Muscle layer of colon (tissue), 2 donors: ENCODE data around the gene ARID4B.
A peak's percentile ranks its signal among the peaks of the same experiment; 100 is the strongest.
"Not testable (repeated sequence)": the region's sequence is repeated elsewhere in the genome, so short reads cannot be mapped to it uniquely, and the experiment has no call there.

ENCODE experiments used
- H3K27ac ChIP-seq: one replicate; pipeline ENCODE4 v1.7.0; 2013; ENCODE audit warnings: low read depth, mild to moderate bottlenecking, low read length, moderate library complexity
- H3K27me3 ChIP-seq, 2 donors: one replicate each; pipeline ENCODE4 v1.7.0; 2013; ENCODE audit warnings: low read length in 2 of 2, mild to moderate bottlenecking in 2 of 2; ENCODE audit not compliant: insufficient read depth in 2 of 2, control insufficient read depth in 1 of 2
- H3K36me3 ChIP-seq: one replicate; pipeline ENCODE4 v1.7.0; 2013; ENCODE audit warnings: mild to moderate bottlenecking, low read length; ENCODE audit not compliant: insufficient read depth
- H3K4me1 ChIP-seq: one replicate; pipeline ENCODE4 v1.7.0; 2013; ENCODE audit warnings: mild to moderate bottlenecking, low read length; ENCODE audit not compliant: insufficient read depth
- H3K4me3 ChIP-seq, 2 donors: one replicate each; pipeline ENCODE4 v1.7.0; 2013; ENCODE audit warnings: low read length in 2 of 2, low read depth in 1 of 2, mild to moderate bottlenecking in 1 of 2, moderate library complexity in 1 of 2
- H3K9ac ChIP-seq: one replicate; pipeline ENCODE4 v1.7.0; 2013; ENCODE audit warnings: low read length
- H3K9me3 ChIP-seq: one replicate; pipeline ENCODE4 v1.7.0; 2013; ENCODE audit warnings: mild to moderate bottlenecking, low read length
- donor health status: abdominal sarcoma.
- donor health status: Adenocarcinoma of cecum.

ARID4B gene, protein sequence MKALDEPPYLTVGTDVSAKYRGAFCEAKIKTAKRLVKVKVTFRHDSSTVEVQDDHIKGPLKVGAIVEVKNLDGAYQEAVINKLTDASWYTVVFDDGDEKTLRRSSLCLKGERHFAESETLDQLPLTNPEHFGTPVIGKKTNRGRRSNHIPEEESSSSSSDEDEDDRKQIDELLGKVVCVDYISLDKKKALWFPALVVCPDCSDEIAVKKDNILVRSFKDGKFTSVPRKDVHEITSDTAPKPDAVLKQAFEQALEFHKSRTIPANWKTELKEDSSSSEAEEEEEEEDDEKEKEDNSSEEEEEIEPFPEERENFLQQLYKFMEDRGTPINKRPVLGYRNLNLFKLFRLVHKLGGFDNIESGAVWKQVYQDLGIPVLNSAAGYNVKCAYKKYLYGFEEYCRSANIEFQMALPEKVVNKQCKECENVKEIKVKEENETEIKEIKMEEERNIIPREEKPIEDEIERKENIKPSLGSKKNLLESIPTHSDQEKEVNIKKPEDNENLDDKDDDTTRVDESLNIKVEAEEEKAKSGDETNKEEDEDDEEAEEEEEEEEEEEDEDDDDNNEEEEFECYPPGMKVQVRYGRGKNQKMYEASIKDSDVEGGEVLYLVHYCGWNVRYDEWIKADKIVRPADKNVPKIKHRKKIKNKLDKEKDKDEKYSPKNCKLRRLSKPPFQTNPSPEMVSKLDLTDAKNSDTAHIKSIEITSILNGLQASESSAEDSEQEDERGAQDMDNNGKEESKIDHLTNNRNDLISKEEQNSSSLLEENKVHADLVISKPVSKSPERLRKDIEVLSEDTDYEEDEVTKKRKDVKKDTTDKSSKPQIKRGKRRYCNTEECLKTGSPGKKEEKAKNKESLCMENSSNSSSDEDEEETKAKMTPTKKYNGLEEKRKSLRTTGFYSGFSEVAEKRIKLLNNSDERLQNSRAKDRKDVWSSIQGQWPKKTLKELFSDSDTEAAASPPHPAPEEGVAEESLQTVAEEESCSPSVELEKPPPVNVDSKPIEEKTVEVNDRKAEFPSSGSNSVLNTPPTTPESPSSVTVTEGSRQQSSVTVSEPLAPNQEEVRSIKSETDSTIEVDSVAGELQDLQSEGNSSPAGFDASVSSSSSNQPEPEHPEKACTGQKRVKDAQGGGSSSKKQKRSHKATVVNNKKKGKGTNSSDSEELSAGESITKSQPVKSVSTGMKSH (N-terminal part only)

DNA sequence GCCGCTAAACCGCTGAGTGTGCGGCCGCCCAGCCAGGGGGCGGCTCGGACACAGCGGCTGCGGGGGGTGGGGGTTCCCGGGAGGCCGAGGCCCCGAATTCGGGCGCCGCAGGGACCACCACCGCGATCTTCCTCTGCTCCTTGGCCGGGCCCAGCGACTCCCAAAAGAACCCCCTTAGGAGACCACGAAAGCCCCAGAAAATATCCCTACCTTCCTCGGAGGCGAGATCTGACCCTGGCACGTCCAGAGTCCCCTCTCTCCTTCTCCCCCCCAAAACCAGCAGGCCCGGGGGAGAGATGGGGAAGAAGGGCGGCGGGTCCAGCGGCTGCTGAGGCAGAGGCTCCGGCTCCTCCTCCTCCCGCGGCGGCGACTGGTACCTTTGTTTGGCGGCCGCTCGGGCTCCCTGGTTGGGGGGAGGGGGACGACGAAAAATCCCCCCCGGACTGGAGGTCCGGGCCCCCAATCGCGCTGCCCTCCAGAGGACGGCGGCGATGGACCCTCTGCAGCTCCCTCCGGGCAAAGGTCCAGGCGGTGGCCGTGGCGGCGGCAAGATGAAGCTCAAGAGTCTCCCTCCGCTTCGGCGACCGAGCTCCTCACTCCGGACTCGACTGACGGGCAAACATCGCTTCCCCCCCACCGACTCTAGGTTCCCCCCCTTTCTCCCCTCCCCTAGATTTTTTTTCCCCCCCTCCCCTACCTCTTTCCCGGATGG lies at the start of gene ARID4B:
Gene ARID4B, minus strand, starts transcription at position 621 of the 712 bp plus-strand sequence. CDS start 1,260 bp downstream, outside the sequence.
- Histone ChIP-seq H3K9me3 (no peaks in the 10 kb centered on the region), H3K4me3 (peak within 1 kb of the TSS; percentile 90 to 97), H3K4me1 (peaks cover 64% of the 10 kb centered on the region), H3K9ac (peak within 1 kb of the TSS; percentile 91), H3K27ac (peak within 1 kb of the TSS; percentile 99), H3K27me3 (no peaks in the 10 kb centered on the region), H3K36me3 (no peaks in the 10 kb centered on the region)

DNA sequence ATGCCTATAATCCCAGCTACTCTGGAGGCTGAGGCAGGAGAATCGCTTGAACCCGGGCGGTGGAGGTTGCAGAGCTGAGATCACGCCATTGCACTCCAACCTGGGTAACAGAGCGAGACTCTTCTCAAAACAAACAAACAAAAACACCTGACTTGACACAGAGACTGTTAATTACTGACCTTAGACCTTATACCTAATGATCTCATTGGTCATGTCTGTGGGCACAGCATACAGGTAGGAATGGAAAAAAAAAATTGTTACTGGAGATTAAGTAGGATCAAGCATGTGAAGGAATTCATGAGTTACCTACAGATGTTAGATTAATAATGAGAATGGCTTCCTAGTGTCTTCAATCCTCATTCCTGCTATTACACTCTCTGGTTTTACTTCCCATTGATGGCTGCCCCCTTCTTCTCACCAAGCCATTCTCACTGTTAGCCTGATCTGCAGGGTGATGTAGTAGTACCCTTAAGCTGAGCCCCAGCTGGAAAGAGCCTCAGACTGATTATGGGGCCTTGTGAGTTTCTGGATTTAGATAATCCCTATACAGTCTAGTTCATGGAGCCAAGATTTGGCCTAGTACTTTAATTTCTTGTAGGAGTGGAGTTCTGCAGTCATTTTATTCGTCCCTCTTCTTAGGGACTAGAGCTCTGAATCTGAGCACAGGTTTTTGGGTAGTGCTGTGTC lies 48.1 kb upstream of the ARID4B start:
- H3K4me3 ChIP-seq: no peak overlapping the region
- H3K36me3 ChIP-seq: peaks cover 4% of the 10 kb centered on the region
- no peaks in the 10 kb centered on the region for H3K9me3 ChIP-seq
- H3K4me1 ChIP-seq: no peaks in the 10 kb centered on the region
- no peaks in the 10 kb centered on the region for H3K27me3 ChIP-seq
- H3K27ac ChIP-seq: no peak overlapping the region
- no peak overlapping the region for H3K9ac ChIP-seq

DNA sequence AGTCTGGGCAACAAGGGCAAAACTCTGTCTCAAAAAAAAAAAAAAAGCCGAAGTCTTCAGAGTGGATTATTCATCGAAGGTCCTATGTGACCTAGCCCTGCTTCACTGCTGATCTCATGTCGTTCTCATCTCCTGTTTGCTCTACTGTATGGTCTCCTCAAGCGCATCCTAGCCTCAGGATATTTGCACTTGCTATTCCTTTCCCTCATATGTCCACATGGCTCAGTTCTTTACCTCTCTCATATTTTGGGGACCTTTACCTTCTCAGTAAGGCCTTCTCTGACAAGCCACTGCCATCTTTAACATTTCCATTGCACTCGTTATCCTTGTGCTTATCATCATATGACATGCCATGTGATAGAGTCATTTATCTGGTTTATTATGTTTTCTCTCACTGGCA lies 41.8 kb upstream of the ARID4B start:
- Histone ChIP-seq H3K27me3 (no peaks in the 10 kb centered on the region), H3K4me3 (no peak overlapping the region), H3K9me3 (no peaks in the 10 kb centered on the region), H3K27ac (no peak overlapping the region), H3K4me1 (peaks cover 4% of the 10 kb centered on the region), H3K9ac (no peak overlapping the region), H3K36me3 (no peaks in the 10 kb centered on the region)

DNA sequence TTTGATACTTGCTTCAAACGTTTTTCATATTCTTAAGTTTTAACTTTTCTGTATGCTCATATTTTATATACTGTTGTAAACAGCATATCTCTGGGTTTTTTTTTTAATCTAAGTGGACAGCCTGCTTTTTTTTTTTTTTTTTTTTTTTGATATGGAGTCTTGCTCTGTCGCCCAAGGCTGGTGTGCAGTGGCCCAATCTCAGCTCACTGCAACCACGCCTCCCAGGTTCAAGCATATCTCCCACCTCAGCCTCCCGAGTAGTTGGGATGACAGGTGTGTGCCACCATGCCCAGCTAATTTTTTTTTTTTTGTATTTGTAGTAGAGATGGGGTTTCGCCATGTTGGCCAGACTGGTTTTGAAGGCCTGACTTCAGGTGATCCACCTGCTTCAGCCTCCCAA lies 40.4 kb upstream of the ARID4B start:
- H3K36me3 ChIP-seq: no peaks in the 10 kb centered on the region
- H3K4me1 ChIP-seq: peaks cover 4% of the 10 kb centered on the region
- H3K4me3 ChIP-seq: peak overlapping the region in 1 of 2 donors; percentile 92
- no peak overlapping the region for H3K27ac ChIP-seq
- peak overlapping the region; percentile 50 for H3K9ac ChIP-seq
- H3K27me3 ChIP-seq: no peaks in the 10 kb centered on the region
- H3K9me3 ChIP-seq: no peaks in the 10 kb centered on the region

DNA sequence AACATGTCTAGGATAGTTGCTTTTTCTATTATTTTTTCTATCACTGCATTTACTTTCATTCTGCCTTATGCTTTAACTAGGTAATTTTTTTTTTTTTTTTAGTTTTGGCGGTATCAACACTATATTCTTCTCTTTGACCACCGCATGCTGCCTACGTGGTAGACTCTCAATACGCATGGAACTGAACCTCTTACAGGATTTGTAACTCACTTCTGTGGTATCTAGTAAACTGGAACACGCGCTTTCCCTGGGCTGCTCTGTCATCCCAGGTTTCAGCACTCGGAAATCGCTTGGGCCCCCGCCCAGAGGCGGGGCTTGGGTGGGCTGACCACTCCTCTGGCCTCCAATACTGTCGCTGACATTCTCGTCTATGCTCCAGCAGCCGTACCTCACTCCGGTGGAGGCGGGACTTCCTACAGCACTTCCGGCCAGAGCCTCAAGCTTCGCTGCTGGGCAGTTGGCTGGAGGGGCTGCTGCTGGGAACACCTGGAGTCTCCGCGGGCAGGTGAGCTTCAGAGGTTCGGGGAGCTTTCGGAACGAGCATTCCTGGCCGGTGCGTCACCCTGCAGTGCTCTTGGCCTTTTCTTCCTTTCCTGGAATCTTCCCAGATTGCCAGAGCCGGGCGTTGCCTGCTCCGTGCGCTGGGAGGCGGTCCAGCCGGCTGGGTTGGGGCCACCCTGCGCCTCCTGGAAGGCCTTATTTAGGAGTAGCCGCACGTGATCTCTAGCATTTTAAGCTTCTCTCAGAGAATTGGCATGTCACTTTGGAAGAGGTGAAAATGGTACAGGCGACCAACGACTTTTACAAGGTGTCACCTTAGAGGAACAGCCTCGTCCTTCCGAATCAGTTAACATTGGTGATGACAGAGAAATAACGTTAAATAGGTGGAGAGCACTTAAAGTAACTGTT lies 39.3 kb upstream of the ARID4B start, which contains the start of gene TBCE:
Gene TBCE, plus strand, starts transcription at position 428 of the 909 bp plus-strand sequence. CDS start 12,623 bp downstream, outside the sequence.
- Histone ChIP-seq H3K9ac (peak within 1 kb of the TSS; percentile 50), H3K4me1 (peaks cover 4% of the 10 kb centered on the region), H3K36me3 (no peaks in the 10 kb centered on the region), H3K4me3 (peak within 1 kb of the TSS; percentile 70 to 92), H3K9me3 (no peaks in the 10 kb centered on the region), H3K27ac (peak within 1 kb of the TSS; percentile 85), H3K27me3 (no peaks in the 10 kb centered on the region)

DNA sequence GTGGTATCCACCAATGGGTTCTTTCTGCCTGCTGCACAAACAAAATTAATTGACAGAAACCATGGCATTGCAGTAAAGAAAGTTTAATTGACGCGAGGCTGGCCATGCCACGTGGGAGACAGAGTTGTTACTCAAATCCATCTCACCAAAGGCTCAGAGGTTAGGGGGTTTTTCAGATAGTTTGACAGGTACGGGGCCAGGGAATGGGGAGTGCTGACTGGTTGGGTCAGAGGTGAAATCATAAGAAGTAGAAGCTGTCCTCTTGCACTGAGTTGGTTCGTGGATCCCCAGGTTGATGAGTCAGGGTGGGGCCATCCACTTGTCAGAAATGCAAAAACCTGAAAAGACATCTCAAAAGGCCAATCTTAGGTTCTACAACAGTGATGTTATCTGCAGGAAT lies 38.3 kb upstream of the ARID4B start:
- H3K27ac ChIP-seq: no peak overlapping the region

DNA sequence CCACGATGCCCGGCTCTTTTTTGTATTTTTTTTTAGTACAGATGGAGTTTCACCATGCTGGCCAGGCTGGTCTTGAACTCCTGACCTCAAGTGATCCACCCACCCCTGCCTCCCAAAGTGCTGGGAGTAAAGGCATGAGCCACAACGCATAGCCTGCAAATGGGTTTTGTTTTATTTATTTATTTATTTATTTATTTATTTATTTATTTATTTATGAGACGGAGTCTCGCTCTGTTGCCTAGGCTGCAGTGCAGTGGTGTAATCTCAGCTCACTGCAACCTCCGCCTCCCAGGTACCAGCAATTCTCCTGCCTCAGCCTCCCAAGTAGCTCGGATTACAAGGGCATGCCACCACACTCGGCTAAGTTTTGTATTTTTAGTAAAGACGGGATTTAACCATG lies 36.2 kb upstream of the ARID4B start:
- H3K9ac ChIP-seq, H3K36me3 ChIP-seq, H3K4me1 ChIP-seq, H3K27me3 ChIP-seq, H3K4me3 ChIP-seq, H3K9me3 ChIP-seq, H3K27ac ChIP-seq: not testable (repeated sequence)

More for the DNA sequence above, 38.3 kb upstream of the ARID4B start:
- Histone ChIP-seq H3K36me3 (no peaks in the 10 kb centered on the region), H3K27me3 (no peaks in the 10 kb centered on the region), H3K4me3 (no peak overlapping the region), H3K4me1 (peaks cover 4% of the 10 kb centered on the region), H3K9ac (no peak overlapping the region), H3K9me3 (no peaks in the 10 kb centered on the region)

DNA sequence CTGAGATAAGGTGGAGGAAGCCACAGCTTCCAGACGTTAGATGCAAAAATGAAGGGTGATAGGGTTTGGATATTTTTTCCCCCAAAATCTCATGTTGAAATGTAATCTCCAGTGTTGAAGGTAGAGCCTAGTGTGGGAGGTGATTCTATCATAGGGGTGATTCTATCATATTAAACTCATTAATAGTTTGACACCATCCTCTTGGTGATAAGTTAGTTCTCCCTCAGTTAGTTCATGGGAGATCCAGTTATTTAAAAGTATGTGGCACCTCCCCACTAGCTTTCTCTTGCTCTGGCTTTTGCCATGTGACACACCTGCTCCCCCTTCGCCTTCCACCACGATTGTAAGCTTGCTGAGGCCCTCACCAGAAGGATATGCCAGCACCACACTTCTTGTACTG lies 30.9 kb upstream of the ARID4B start:
- Histone ChIP-seq H3K27me3 (no peaks in the 10 kb centered on the region), H3K4me3 (no peak overlapping the region), H3K4me1 (no peaks in the 10 kb centered on the region), H3K9ac (no peak overlapping the region), H3K27ac (no peak overlapping the region), H3K36me3 (no peaks in the 10 kb centered on the region), H3K9me3 (no peaks in the 10 kb centered on the region)

DNA sequence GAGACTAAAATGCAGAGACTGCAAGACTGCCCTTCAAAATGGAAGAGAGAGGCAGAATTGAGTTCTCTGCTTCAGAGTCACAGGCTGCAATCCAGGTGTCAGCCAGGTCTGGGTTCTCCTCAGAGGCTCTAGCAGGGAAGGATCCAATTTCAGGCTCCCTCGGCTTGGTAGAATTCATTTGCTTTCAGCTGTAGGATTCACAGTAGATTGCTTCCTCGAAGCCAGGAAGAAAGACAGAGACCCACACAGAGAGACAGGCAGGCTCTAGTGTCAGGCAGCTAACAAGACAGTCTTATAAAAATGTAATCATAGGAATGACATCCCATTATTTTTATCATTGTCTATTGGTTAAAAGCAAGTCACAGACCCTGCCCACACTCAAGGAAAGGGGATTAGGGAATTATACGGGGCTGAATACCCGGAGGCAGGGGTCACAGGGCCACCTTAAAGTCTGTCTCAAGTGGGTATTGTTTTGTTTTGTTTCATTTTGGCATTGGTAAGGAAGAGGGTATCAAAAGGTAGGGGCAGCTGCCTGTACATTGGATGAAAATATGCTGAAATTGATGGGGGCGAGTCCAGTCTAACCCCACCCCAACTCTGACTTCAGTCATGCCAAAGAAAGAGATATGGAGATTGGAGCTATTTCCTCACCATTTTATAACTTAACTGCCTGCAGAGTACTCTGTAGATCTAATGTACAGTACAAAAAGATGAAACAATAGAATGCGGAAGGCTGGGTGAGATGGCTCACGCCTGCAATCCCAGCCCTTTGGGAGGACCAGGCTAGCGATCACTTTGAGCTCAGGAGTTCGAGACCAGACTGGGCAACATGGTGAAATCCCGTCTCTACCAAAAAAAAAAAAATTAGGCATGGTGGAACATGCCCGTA lies 29.8 kb upstream of the ARID4B start:
- Histone ChIP-seq H3K4me3 (no peak overlapping the region), H3K27ac (no peak overlapping the region), H3K36me3 (no peaks in the 10 kb centered on the region), H3K9ac (no peak overlapping the region), H3K4me1 (no peaks in the 10 kb centered on the region), H3K9me3 (no peaks in the 10 kb centered on the region), H3K27me3 (no peaks in the 10 kb centered on the region)
